GM21528 (cell line): ENCODE data around the gene BACE2.

Source experiments
- ATAC-seq: cut with Tn5 transposase; IDR thresholded peaks from one replicate; pipeline ENCODE4 v1.9.1; 2021; ENCODE audit warnings: mild to moderate bottlenecking, moderate library complexity; ENCODE audit not compliant: unreplicated experiment, low FRiP score

The BACE2 gene

DNA sequence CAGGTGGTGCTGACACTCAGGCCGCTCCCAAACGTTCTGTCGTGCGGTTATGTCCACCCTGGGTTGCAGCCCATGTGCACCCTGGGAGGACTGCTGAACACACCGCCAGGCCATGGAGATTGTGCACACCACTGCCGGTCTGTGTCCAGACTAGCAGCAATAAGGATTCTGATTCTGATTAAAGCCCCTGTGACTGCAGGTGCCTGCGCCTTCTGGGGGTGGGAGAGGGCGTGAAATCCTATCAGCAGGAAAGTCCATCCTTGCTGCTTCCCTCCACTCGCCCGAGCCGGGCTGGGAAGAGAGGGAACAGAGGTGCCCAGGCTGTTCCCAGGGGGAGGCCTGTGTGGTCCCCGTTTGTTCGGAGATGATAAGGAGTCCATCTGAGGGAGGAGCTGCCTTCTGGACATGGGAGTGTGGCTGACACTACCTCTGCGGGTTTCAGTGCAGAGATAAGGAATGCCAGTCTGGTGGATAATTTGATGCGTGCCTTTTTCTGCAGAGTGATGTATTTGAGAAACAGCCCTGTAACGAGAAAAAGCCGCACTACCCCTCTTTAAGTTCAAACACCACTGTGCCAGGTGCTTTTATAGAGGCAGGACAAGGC lies 41.2 kb downstream of the BACE2 start:
- no peak for ATAC-seq

DNA sequence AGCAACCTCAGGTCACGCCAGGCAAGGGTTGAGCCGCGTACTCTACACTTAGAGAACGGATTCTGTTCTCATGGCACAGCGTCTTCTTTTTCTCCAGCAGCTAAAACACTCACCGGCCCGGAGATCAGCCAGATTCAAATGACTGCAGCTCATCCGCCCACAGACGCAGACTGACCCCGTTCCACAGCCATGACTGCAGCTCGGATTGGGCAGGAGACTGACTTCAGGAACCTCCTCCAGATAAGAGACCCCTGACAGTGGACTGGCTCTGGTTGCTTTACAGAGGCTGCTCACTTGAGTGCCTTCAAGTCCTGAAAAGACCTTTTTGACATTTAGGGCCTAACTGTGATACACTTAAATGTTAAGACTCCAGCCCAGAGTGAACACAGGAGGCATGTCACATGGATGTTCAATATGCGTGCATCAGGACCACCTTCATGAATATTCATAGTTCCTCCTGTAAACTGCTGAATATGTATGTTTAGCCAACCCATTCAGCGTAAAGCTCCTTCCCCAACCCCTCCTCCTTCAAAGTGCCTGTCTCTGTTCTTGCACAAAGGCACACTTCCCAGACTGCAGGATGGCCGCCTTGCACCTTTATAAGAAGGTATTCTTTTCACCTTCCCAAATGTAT lies 42.6 kb downstream of the BACE2 start:
- ATAC-seq = no peak

DNA sequence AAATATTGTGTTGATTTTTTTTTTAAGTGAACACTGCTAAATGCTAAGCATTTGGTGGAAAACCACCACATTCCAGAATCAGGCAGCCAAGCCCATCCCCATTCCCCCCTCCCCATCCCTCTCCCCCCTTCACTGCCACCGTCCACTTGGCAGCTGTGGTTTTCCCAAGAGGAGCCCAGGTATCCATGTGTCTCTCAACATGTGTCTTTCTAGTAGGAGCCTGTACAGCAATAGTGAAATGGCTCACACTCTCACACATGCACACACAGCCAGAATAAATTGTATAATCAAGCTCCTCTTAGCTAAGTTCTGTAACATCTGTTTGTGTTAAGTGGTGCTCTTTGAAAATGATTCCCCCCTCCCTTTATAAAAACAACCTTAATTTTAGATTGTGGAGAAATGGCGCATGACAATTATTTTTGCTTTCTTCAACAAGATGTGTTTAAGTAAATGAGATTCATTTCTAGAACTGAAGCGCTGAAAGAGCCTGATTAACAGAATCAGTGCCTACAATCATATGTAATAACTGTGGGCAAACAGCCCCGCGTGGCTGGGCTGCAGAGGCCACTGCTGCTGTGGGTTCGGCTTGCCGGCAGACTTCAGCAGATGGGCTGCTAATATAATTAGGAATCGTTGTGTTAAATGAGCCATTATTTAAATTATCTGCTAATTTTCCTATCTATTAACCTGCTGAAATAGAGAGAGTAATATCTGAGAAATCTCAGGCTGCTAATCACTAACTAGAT lies 43.3 kb downstream of the BACE2 start:
- ATAC-seq = no peak

DNA sequence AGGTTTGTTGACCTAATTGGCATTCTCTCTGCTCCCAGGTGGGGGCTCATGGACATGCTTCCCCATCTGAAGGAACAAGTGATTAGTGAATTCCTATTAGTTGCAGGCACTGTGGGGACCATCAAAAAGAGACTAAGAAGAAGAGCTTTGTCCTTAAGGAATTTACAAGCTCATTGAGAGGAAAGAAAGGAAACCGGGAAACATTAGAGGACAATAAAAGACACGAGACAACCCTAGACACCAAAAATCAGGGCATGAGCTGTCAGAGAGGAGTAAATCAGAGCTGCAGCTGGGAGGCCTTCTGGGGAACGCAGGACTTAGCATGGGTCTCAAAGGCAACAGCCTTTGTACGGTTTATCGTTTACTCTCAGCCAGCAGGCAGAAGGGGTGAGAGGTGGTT lies 45.1 kb downstream of the BACE2 start:
- no peak for ATAC-seq

DNA sequence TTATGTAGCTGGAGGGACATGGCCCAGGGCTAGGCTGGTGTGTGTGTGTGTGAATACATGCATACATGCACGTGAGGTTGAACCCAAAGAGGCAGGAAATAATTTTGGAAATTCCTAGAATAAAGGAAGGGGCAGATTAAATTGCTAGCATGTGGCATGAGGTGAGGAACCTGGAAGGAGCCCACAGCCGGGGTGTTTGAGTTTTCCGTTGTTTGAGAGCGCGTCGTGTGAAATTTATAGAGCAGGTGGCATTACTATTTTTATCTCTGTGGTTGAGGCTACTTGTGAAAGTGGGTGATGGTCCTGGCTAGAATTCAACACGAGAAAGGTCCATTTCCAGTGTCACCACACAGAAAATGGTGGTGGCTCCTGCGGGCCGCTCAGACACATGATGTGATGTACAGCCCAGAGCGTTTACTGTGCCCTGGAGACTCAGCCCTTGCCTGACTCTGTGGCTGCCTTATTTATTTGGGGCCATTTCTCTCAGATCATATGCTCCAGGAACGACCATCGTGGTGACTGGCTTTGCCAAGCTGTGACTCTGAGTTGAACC lies 48.0 kb downstream of the BACE2 start:
- no peak for ATAC-seq

DNA sequence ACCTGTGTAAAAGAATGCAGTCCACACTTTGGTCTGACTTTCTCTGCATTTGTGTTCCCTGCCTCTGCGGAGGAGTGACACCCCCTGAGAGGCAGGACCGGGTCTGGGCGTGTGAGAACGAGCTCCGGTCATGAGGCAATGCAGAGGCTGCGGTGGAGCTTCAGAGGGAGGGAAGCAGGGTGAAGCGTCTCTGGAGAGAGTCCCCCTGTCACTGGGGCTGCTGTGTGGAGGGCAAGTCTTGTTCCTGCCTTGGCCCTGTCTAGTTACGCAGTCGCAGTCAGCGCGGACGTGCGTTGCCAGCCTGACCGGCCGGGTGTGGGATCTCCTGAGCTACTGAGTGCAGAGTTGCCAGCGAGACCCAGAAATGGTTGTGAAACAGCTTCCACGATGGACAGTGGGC lies 48.5 kb downstream of the BACE2 start:
- no peak for ATAC-seq

DNA sequence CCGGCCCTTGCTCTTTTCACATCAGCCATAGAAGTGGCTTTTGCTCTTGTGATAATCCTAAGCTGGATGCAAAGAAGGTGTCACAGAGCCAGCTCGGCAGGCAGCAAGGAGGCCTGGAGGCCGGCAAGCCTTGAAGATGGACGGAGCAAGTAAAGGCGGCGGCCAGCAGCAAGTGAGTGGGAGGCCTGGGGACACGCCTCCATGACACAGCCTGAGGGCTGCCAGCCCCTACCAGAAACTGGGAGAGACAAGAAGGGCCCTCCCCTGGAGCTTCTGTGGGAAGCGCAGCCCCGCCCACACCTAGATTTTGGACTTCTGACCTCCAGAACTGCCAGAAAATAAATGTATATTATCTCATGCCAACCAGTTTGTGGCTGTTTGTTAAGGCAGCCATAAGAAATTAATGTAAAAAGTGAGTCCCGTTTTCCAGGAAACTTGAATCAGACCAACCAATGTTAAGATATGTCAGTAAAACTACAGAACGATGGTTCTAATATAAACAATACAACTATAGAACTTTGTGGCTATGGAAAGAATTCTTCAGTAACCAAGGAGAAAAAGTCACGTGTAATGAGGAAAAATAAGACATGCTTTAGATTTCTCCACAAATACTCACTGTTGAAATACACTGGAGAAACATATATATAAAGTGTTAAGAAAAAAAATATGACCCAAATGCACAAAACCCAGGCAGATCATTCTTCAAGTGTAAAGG lies 49.9 kb downstream of the BACE2 start:
- no peak for ATAC-seq

DNA sequence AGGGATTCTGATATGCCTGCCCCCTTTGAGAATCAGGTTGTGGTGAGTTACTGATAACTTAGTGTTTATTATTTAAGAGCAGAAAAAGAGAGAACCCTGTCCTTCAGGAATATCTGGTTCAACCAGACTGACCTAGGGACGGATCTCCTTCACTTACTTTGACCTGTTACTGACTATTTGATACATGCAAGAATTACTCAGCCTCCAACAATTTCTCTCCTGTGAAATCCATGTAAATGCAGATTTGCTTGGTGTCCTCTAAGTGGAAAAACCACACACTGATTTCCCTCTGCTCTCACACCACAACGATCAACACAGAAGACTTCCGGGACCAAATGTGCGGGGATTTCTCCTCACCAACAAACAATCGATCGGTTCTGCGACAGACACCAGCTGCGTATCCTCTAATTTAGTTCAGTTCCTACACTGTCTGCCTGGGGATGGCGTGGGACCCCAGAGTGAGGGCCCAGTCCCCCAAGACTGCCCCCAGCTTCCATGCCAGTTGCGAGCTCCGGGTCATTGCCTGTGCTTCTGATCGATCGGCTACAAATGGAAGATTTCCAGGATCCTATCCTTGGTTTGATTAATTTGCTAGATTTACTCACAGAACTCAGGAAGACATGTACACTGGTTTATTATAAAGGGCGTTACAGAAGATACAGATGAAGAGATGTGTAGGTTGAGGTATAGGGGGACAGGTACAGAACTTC lies 51.7 kb downstream of the BACE2 start:
- no peak for ATAC-seq

DNA sequence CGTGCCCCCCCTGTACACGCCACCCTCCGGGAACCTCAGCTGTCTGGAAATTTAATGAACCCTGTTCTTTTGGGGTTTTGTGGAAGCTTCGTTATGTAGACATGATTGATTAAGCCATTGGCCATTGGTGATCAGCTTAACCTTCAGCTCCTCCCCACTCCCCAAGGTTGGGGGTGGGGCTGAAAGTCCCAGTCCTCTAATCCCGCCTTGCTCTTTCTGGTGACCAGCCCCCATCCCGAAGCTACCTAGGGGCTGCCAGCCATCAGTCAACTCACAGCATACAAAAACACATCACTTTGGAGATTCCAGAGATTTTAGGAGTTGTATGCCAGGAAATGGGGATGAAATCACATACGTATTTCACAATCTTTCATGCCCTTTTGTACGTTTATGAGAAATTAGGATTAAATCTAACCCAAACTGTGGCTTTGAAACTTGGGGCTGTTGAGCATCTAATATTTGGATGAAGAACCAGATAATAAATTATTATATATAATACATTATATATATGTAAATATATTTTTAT lies 52.3 kb downstream of the BACE2 start:
- ATAC-seq = no peak

DNA sequence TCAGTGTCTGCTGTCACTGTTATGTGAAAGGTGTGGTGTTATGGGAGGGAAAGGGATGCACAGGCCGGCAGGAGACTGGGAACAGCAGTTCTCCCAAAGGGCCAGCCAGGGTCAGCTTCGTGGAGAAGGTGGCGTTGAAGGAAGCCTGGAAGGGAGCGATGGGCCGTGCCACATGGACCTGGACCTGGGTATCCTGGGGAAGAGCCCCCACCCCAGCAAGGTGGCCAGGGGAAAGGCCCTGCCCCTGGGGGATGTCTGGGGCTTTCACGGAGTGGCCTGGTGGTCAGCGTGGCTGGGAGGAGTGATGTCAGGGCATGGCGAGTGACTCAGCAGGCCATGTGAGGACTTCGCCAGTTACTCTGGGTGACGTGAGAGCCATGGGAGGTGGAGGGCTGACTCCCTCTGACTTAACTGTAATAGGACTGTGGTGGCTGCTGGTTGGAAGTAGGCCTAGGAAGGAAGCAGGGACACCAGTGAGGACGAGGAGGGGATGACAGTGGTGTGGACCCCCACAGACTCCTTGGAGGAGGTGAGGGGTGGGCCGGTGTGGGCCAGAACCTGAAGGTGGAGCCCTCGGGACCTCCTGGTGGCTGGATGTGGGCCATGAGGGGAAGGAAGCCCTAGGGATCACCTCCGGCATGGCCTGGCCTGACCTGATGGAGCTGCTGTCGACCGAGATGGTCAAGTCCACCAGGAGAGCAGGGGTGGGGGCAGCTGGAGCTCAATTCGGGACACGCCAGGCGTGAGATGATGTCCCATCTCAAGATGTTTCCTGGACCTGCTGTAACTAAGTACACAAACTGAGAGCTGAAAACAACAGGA lies 54.5 kb downstream of the BACE2 start:
- ATAC-seq = no peak

DNA sequence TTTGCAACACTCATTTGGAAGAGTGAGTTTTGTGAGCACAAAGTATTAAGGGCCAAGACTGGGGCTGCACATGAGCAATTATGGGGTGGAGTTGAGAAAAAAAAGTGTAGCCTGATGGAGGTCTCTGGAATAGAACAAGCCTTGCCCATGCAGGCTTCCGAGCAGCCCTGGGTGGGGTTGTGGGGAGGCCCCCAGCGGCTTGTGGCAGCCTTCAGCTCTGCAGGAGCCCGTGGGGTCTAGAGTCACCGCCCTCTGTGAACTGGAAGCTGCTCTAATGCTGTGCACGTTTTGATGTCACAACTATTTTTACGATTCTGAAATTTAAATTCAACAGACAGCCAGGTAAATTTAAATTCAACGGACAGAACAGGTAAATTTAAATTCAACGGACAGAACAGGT lies 58.9 kb downstream of the BACE2 start:
- no peak for ATAC-seq

DNA sequence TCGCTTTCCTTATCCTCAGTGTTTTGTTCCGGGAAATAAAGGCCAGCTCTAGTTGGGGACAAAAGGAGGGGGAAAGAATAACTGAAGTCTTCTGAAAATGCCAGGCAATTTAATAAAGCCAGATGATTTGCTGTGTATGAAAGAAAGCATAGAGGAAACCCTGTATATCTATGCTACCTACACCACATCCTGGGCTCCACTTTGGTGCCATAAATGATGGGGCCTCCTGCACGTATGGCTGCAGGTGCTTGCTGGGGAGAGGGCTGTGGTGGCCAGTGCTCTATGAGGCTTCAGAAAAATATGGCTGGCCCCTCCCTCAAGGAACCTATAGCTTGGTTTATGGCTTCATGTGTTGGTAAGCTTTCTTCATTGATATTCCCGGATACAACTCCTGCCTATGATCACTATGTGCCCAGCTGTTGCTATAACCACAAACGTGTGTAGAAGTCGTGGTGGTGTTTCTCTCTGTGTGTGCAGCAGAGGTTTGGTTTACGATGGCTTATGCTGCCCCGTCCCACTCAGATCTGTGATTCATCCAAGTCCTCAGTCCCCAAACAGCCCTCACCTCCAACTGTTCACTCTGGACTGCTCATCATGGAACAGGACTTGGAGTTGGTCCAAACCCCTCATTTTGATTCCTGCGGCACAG lies 59.5 kb downstream of the BACE2 start:
- no peak for ATAC-seq

DNA sequence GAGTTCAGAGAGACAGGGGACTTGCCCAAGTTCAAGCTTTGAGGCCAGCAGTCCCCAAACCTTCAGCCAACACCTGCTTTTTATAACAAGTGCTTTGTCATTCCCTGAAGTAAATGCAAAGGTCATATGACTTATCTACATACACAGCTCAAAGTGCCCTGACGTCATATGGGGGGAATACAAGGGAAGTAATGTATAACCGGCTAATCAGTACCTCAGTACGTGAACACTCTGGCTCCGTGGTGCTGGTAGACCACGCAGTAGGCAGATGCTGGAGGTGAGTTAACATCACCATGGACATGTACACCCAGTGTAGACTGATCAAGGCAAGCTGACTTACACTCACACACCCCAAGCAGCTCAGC lies 60.0 kb downstream of the BACE2 start:
- no peak for ATAC-seq

DNA sequence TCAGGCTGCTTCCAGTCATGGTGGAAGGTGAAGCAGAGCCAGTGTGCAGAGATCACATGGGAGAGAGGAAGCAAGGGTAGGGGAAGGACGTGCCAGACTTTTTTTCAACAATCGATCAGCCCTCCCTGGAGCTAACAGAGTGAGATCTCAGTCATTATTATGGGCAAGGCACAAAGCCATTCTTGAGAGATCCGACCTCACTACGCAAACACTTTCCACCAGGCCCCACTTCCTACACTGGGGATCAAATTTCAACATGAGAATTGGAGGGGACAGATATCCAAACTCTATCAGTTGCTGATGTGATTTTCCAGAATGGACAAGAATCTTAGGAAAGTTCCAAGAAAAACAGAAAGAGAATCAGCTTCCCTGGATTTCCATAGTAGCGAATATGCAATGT lies 60.5 kb downstream of the BACE2 start:
- no peak for ATAC-seq

DNA sequence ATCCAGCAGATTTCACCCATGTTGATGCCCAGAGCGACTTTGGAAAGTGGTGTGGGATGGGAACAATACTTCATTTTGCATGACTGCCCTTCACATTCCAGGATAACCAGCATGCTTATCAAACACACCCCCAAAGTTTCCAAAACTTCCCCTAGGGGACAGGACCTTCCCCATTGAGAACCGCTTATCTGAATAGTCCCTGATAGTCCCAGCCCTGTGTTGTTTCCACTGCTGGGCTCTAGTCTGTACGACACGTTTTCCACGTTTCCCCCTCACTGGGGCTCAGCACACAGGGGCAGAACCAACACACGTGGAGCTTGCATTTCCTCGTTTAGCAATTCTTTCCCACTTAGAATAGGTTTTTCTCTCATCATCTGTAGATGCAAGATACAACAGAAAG lies 61.0 kb downstream of the BACE2 start:
- no peak for ATAC-seq

DNA sequence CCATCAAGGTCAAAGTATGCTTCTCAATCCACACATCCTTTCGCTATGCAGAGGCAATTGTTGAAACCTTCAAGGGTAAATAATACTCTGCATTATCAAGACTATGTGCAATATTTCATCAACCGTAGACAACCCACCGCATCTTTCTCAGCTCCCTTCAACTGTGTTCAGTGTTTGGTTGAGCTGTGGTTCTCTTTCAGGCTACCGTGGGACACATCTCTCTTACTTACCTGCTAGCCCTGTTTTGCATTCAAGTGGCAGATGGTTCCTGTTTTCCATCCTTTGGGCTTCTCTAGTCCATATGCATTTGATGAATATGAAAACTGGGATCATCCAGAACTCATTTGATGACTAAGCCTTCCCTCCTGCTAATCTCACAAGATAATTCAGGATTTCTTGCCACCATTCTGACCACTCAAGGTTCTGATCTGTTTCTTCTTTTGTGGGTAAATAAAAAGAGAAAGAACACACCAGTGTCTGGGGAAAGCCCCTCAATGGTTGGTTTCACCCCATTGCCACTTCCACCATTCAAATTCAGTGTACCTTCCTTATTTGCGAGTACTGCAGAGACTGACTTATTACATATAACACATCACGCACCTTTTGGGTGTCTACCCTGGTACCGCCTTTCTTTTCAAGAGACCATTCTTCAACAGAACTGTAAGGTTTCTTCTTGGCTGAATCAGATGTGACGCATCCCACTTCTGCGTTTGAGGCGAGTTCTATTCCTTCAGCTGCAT lies 61.7 kb downstream of the BACE2 start:
- ATAC-seq = no peak

DNA sequence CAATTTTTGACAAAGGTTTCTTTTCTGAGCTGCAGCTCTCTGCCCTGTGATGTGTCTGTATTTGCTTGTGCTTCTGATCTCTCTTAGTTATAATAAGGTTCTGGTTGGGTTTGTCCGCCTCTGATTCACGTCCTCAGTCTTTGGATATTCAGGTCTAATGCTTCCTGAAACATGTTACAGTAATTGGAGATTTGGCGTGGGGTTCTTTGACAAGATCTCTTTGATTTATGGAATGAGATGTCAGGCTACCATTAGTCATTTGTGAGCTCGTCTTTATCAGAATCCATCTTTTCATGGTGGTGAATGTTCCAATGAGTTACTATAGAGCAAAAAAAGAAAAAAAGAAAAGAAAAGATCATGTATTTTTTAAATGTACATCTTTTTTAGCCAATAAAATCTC lies 62.5 kb downstream of the BACE2 start:
- ATAC-seq = no peak

DNA sequence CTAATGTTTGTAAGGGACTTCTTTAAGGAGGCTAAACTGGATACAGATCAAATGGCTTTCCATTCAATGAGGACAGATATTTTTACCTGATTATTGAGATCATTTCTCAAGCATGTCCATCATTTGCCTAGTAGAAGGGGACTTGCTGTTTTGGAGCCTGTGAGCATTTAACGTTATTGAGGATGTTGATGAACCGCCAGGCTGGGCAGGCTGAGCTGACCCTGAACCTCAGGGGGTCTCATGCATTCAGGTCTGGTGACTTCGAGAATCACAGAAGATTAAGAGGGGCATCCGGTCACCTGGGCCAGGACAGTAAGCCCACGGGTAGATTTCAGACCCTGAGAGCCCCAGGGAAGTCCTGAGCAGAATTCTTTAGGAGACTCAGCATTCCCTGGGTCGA lies 63.1 kb downstream of the BACE2 start:
- ATAC-seq = no peak
